ENCODE data around the gene ATG4D.

- TF ChIP-seq CTCF (IDR thresholded peaks at IDR 0.05) (no peak), EZH2 (IDR thresholded peaks at IDR 0.05) (no peak), EZH2phosphoT487 (IDR thresholded peaks at IDR 0.05) (no peak)
Observed at GRCh38 chr19:10562609-10563008, 18.9 kb downstream of the ATG4D start.
